IPS DF 4.7 (cell line): Measurements from ENCODE around the gene ZNF684.
"Not testable (repeated sequence)": the region's sequence is repeated elsewhere in the genome, so short reads cannot be mapped to it uniquely, and the experiment has no call there.

Source experiments
- DNase-seq: peaks from one replicate; pipeline ENCODE4 v3.0.0-alpha.2; 2013; ENCODE audit warnings: low spot score; ENCODE audit errors: extremely low read depth

Gene ZNF684

GRCh38 chr1:40567825-40568224 is 36.4 kb downstream of the ZNF684 start:
- no peak for DNase-seq

- not testable (repeated sequence) for DNase-seq
Measured at GRCh38 chr1:40574805-40575204, 43.4 kb downstream of the ZNF684 start.

GRCh38 chr1:40575336-40575735 is 43.9 kb downstream of the ZNF684 start:
- no peak for DNase-seq

- no peak for DNase-seq
Measured at GRCh38 chr1:40582116-40582515, 50.7 kb downstream of the ZNF684 start.

GRCh38 chr1:40583980-40584379 is 52.5 kb downstream of the ZNF684 start:
- no peak for DNase-seq

- no peak for DNase-seq
Measured at GRCh38 chr1:40588586-40588985, 57.1 kb downstream of the ZNF684 start.

- DNase-seq: no peak
Measured at GRCh38 chr1:40592107-40592803, 60.8 kb downstream of the ZNF684 start.

- DNase-seq: no peak
Measured at GRCh38 chr1:40593449-40594186, 62.2 kb downstream of the ZNF684 start.

GRCh38 chr1:40594187-40594531 is 62.7 kb downstream of the ZNF684 start:
- no peak for DNase-seq

GRCh38 chr1:40595623-40596022 is 64.2 kb downstream of the ZNF684 start:
- no peak for DNase-seq
